GM18502 (cell line): ENCODE measurements around the gene ZNF483.
"Not testable (repeated sequence)": the region's sequence is repeated elsewhere in the genome, so short reads cannot be mapped to it uniquely, and the experiment has no call there.

Experiments
- ATAC-seq: cut with Tn5 transposase; IDR thresholded peaks from one replicate; pipeline ENCODE4 v1.9.1; 2021; ENCODE audit warnings: mild to moderate bottlenecking; ENCODE audit not compliant: unreplicated experiment, poor library complexity

Gene ZNF483

GRCh38 chr9:111525056-111525977 is at the start of gene ZNF483:
Gene ZNF483 (plus strand): TSS chr9:111525179. CDS start chr9:111527396, 2,217 bp downstream.
- peak; percentile 66 for ATAC-seq

- ATAC-seq = no peak
These were observed 49.8 kb upstream of the ZNF483 start for GRCh38 chr9:111475195-111475594.

GRCh38 chr9:111477677-111478076 is 47.3 kb upstream of the ZNF483 start:
- no peak for ATAC-seq

GRCh38 chr9:111481885-111482636 is 42.9 kb upstream of the ZNF483 start:
- no peak for ATAC-seq

GRCh38 chr9:111482694-111483438 is 42.1 kb upstream of the ZNF483 start:
- ATAC-seq = peak; percentile 61

GRCh38 chr9:111483439-111483857 is 41.5 kb upstream of the ZNF483 start:
- peak; percentile 41 for ATAC-seq

- peak; percentile 66 for ATAC-seq
These were observed 41.0 kb upstream of the ZNF483 start, which contains the start of gene ECPAS for GRCh38 chr9:111483858-111484571. Gene ECPAS (minus strand): TSS chr9:111484383. CDS start chr9:111472918, 11,465 bp downstream.

- ATAC-seq = peak; percentile 0
These were observed 40.4 kb upstream of the ZNF483 start for GRCh38 chr9:111484572-111484894.

- not testable (repeated sequence) for ATAC-seq
These were observed 27.8 kb upstream of the ZNF483 start for GRCh38 chr9:111497196-111497595.

- no peak for ATAC-seq
These were observed 23.9 kb upstream of the ZNF483 start for GRCh38 chr9:111501005-111501562.

- no peak for ATAC-seq
These were observed 23.3 kb upstream of the ZNF483 start for GRCh38 chr9:111501648-111502047.

GRCh38 chr9:111502506-111502905 is 22.5 kb upstream of the ZNF483 start:
- ATAC-seq = no peak

GRCh38 chr9:111511581-111511980 is 13.4 kb upstream of the ZNF483 start:
- ATAC-seq = not testable (repeated sequence)

- no peak for ATAC-seq
These were observed 10.0 kb upstream of the ZNF483 start for GRCh38 chr9:111514967-111515366.

GRCh38 chr9:111516061-111516465 is 8.9 kb upstream of the ZNF483 start:
- ATAC-seq = no peak

GRCh38 chr9:111524731-111525055 is 286 bp upstream of the ZNF483 start:
- ATAC-seq = no peak

- no peak for ATAC-seq
These were observed 2.4 kb downstream of the ZNF483 start for GRCh38 chr9:111527347-111527746.

- ATAC-seq = no peak
These were observed 4.8 kb downstream of the ZNF483 start for GRCh38 chr9:111529787-111530186.

- ATAC-seq = no peak
These were observed 6.7 kb downstream of the ZNF483 start for GRCh38 chr9:111531716-111532115.
